ENCODE results near the gene ZDHHC4.
A peak's percentile ranks its signal among the peaks of the same experiment; 100 is the strongest.

Gene ZDHHC4

DNA sequence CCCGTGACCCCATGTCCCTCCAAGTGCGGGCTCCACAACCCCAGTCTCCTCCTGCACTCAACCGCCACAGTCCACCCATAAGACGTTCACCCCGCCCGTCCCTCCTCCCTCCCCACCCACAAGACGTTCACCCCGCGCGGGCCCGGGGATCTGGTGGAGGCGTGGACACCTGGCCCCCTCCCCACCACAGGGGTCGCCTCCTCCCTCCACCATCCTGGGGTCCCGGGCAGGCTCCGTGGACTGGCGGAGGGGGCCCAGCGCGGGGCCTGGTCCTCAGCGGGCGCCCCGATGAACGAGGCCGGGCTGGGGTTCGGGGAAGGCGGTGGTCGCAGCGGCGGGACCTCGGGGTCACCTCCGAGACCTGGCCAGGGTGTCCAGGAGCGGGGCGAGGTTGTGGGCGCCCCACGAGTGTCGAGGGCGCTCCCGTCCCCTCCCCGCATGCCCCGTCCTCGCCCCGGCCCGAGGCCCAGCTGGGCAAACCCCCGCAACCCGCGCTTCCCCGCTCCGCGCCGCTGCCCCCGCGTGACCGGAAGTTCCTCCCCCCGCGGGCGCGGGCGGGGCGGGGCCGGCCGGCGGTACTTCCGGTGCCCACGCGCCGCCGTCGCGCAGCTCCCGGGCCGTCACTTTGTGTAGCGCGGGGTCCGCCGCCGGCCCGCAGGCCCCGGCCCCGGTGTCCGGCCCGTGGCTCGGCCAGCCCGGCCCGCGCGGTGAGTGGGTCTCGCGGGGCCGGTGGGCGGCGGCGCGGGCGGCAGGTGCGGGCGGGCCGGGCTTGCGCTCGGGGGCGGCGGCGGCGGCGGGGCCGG, 59.7 kb downstream of the ZDHHC4 start, which contains the start of gene ZNF316:
Gene ZNF316 (plus strand): TSS at position 578 of the 803 bp plus-strand sequence. CDS start 5,092 bp downstream, outside the sequence.
- DNase-seq (ENCODE audit: low read depth) = peak; percentile 41

DNA sequence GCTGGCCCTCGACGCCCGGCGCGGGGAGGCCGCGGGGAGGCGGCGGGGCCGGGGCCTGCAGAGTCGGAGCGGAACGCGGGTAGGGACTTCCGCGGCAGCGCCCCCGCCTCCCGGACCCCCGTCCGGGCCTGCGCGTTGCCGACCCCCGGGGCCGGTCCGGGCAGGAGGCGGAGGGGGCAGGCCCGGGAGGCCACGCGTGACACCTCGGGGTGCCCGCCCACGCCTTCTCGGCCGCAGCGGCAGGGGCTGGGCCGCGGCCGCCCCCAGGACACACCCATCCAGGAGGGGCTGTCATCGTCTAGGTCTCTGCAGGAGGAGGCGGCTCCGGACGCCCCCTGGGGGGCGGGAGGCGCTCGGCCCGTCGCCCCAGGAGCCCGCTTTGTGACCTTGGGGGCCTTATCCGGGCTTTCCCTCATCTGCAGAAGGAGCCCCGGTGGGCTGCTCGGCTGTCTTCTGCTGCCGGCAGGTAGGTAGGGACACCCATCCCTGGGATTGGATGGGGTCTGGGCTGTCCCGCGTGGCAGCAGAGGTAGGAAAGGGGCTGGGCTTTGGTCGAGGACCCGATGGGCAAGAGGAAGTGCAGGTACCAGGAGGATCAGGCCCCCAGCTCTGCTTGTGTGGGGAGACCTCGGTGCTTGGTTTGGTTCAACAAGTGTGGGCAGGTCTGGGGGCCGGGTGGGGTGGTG, 60.4 kb downstream of the ZDHHC4 start:
- DNase-seq (ENCODE audit: low read depth) = peak; percentile 3
